SK-N-SH (cell line): Measurements from ENCODE around the gene DELE1. TPM values are rescaled to one million over a fixed set of nuclear protein-coding genes. Genes with fewer than 3 reads are reported as not detected.

ENCODE experiments used
- CTCF ChIA-PET: fragments of 300-600, 350-600 bp; formaldehyde crosslinking; extraction: SDS; loops from one replicate; lab custom pipeline; 2021; lab: Yijun Ruan, JAX
- POLR2A ChIA-PET: fragments of 350-600 bp; sonication (Branson Sonifier 250); formaldehyde crosslinking; extraction: SDS; loops from one replicate; lab custom pipeline; 2020; ENCODE audit warnings: antibody characterized with exemption, inconsistent platforms; lab: Yijun Ruan, JAX
- DNase-seq: peaks from one replicate; pipeline ENCODE4 v3.0.0; 2012
- H2AFZ ChIP-seq: fragments of 200-600 bp; sonication (generic); 2 replicates; pipeline ENCODE4 v1.8.1; 2016; ENCODE audit warnings: antibody characterized with exemption, mild to moderate bottlenecking, low read depth
- H3F3A ChIP-seq: fragments of 200-600 bp; sonication (generic); replicated peaks from 2 replicates; pipeline ENCODE3; 2016; ENCODE audit warnings: antibody characterized with exemption, mild to moderate bottlenecking; ENCODE audit not compliant: insufficient read depth
- H3K27ac ChIP-seq, 2 experiments: fragments of 200-500 bp in 1 of 2; fragments of 200-600 bp in 1 of 2; sonication (Bioruptor generic) in 1 of 2; sonication (generic), shearing (Covaris generic) in 1 of 2; 2 replicates each; pipeline versions ENCODE4 v1.5.1 to v1.6.1; 2014 to 2016; ENCODE audit warnings: low read depth in 2 of 2, inconsistent platforms in 1 of 2, low read length in 1 of 2, mild to moderate bottlenecking in 1 of 2, mixed read lengths in 1 of 2
- H3K27me3 ChIP-seq: fragments of 200-600 bp; sonication (generic), shearing (Covaris generic); 2 replicates; pipeline ENCODE4 v1.6.1; 2016; ENCODE audit warnings: mixed run types; ENCODE audit not compliant: insufficient read depth
- H3K36me3 ChIP-seq, 2 experiments: fragments of 200-500 bp in 1 of 2; fragments of 200-600 bp in 1 of 2; sonication (Bioruptor generic) in 1 of 2; sonication (generic) in 1 of 2; replicated peaks in 1 of 2; 2 replicates each; pipeline versions ENCODE3 to v1.5.1; 2014 to 2016; ENCODE audit warnings: low read length in 1 of 2, mild to moderate bottlenecking in 1 of 2; ENCODE audit not compliant: insufficient read depth in 2 of 2, control insufficient read depth in 1 of 2
- H3K4me1 ChIP-seq, 2 experiments: fragments of 200-500 bp in 1 of 2; fragments of 200-600 bp in 1 of 2; sonication (Bioruptor generic) in 1 of 2; sonication (generic), shearing (Covaris generic) in 1 of 2; 2 replicates each; pipeline versions ENCODE4 v1.5.1 to v1.6.1; 2014 to 2016; ENCODE audit warnings: low read depth in 1 of 2, low read length in 1 of 2, mixed run types in 1 of 2; ENCODE audit not compliant: insufficient read depth in 2 of 2, control insufficient read depth in 1 of 2
- H3K4me2 ChIP-seq: fragments of 200-600 bp; sonication (generic), shearing (Covaris generic); 2 replicates; pipeline ENCODE4 v1.6.1; 2017; ENCODE audit warnings: mixed run types
- H3K4me3 ChIP-seq, 2 experiments: fragments of 200-500 bp in 1 of 2; fragments of 200-600 bp in 1 of 2; sonication (Bioruptor generic) in 1 of 2; sonication (generic), shearing (Covaris generic) in 1 of 2; 2 replicates each; pipeline versions ENCODE4 v1.5.1 to v1.8.1; 2014 to 2016; ENCODE audit warnings: low read depth in 2 of 2, inconsistent platforms in 1 of 2, low read length in 1 of 2, mild to moderate bottlenecking in 1 of 2, mixed read lengths in 1 of 2, moderate library complexity in 1 of 2
- H3K79me2 ChIP-seq: fragments of 200-600 bp; sonication (generic); 2 replicates; pipeline ENCODE4 v1.8.1; 2017; ENCODE audit warnings: mild to moderate bottlenecking; ENCODE audit not compliant: insufficient read depth
- H3K9ac ChIP-seq: fragments of 200-600 bp; sonication (generic); 2 replicates; pipeline ENCODE4 v1.6.1; 2017; ENCODE audit warnings: mixed run types
- H3K9me2 ChIP-seq: fragments of 200-600 bp; sonication (generic); 2 replicates; pipeline ENCODE4 v1.6.1; 2017; ENCODE audit warnings: mixed run types
- H3K9me3 ChIP-seq: fragments of 200-600 bp; sonication (generic); 2 replicates; pipeline ENCODE4 v1.6.1; 2017; ENCODE audit warnings: mixed run types, mild to moderate bottlenecking, moderate library complexity
- H4K20me1 ChIP-seq: fragments of 200-600 bp; sonication (generic); 2 replicates; pipeline ENCODE4 v1.6.1; 2017; ENCODE audit warnings: mild to moderate bottlenecking, mixed run types; ENCODE audit not compliant: insufficient read depth
- ELF1 ChIP-seq: IDR thresholded peaks from 2 replicates; pipeline ENCODE4 v1.4.0; 2012
- EP300 ChIP-seq, 2 experiments: IDR thresholded peaks; 2 replicates each; pipeline versions ENCODE4 v1.4.0 to v1.6.1; 2012; ENCODE audit warnings: borderline replicate concordance in 1 of 2, low read depth in 1 of 2, low read length in 1 of 2
- EZH2phosphoT487 ChIP-seq: fragments of 200-600 bp; sonication (generic); IDR thresholded peaks from 2 replicates; pipeline ENCODE4 v1.6.1; 2017; ENCODE audit warnings: low read depth, mixed run types, mild to moderate bottlenecking, antibody characterized with exemption, moderate library complexity, borderline replicate concordance
- FOSL2 ChIP-seq: IDR thresholded peaks from 2 replicates; pipeline ENCODE4 v1.4.0; 2012; ENCODE audit warnings: low read depth, mild to moderate bottlenecking, moderate library complexity, borderline replicate concordance
- FOXJ3 ChIP-seq: sonication (generic); formaldehyde crosslinking; IDR thresholded peaks from 2 replicates; pipeline ENCODE4 v1.5.1; 2020; ENCODE audit warnings: mild to moderate bottlenecking, missing genetic modification reagents
- NFIC ChIP-seq: IDR thresholded peaks from 2 replicates; pipeline ENCODE4 v1.4.0; 2012; ENCODE audit warnings: borderline replicate concordance
- NRF1 ChIP-seq: IDR thresholded peaks from 2 replicates; pipeline ENCODE4 v1.6.1; 2012; ENCODE audit warnings: low read depth, mild to moderate bottlenecking, low read length
- RFX5 ChIP-seq: IDR thresholded peaks from 2 replicates; pipeline ENCODE4 v1.6.1; 2012; ENCODE audit warnings: mild to moderate bottlenecking, improper control_type of control experiment, low read length
- RXRA ChIP-seq: IDR thresholded peaks from 2 replicates; pipeline ENCODE4 v1.4.0; 2012; ENCODE audit warnings: low read depth, mild to moderate bottlenecking, borderline replicate concordance
- SIN3A ChIP-seq: IDR thresholded peaks from 2 replicates; pipeline ENCODE4 v1.6.1; 2012; ENCODE audit warnings: low read depth, mild to moderate bottlenecking, low read length, moderate library complexity, borderline replicate concordance
- TCF12 ChIP-seq: IDR thresholded peaks from 2 replicates; pipeline ENCODE4 v1.4.0; 2012
- WGBS: methylation state at CpG from one replicate; pipeline ENCODE4 v1.1.6; 2017; ENCODE audit warnings: low lambda C conversion rate; 5-methylcytosine and 5-hydroxymethylcytosine counted together
- polyA plus RNA-seq, 3 experiments: library from polyadenylated mRNA; depleted of rRNA; stranded (reverse); fragments of >200 nt; gene quantifications; 2 replicates each; pipeline ENCODE4 v1.2.3, GENCODE V29; 2012
- TF ChIP-seq, protein P1 (sequence below): fragments of 200-600 bp; sonication (generic); IDR thresholded peaks from 2 replicates; pipeline ENCODE4 v1.6.1; 2017; ENCODE audit warnings: antibody characterized with exemption, mild to moderate bottlenecking, moderate library complexity
- TF ChIP-seq, protein P2 (sequence below): IDR thresholded peaks from 2 replicates; pipeline ENCODE4 v1.6.1; 2012; ENCODE audit warnings: mild to moderate bottlenecking, low read depth, low read length, moderate library complexity

DELE1 gene
- polyA plus RNA-seq, 1 of the 3 experiments (the other 2 are of a cell fraction) = 60.3 TPM

DNA sequence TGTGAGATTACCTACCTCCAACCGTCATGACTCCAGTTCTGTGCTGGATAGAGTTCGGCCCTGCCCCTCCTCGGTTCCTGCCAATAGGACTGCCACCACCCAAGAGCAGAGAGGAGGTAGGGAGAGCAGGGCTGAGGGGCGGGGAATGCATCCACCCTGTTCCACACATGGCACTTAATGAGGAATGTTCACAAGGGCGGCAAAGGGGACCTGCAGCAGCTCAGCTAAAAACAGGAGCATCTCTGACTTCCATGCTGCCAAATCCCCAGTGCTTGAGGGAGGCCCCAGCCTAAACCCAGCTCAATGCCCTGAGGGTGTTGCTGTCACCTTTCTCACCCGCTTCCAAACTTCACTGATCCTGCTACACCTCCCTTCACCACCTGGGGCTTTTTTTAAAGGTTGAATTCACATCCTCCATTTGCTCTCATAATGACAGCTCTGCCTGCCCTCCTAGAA, 7.8 kb upstream of the DELE1 start:
- Histone ChIP-seq H3K9ac (no peak overlapping the region), H3K27ac (no peak overlapping the region), H3K36me3 (no peaks in the 10 kb centered on the region)
- WGBS = 68% methylated on average over 6 of the region's 6 CpGs
- TF ChIP-seq RXRA = no peak
- TF ChIP-seq NFIC = no peak
- no peak for TF ChIP-seq FOSL2
- TF ChIP-seq EP300 (IDR thresholded peaks at IDR 0.05; ENCODE audit: borderline replicate concordance in 1 of 2, low read depth in 1 of 2, low read length in 1 of 2) = no peak
- TF ChIP-seq, all 33 proteins: peak for 0
- H3K79me2 ChIP-seq = no peaks in the 10 kb centered on the region
- no peaks in the 10 kb centered on the region for H3K9me3 ChIP-seq
- no peak overlapping the region for H3K4me3 ChIP-seq
- no peaks in the 10 kb centered on the region for H3K9me2 ChIP-seq
- no peaks in the 10 kb centered on the region; the same call in 1 of the 2 replicates for H3K27me3 ChIP-seq
- H3K4me2 ChIP-seq = no peak overlapping the region
- DNase-seq = no peak
- ChIA-PET POLR2A (interaction anchor here (0.8 to 1.3 kb wide), 2 partner anchors 8 to 45 kb away, joined by 4 read pairs; partner anchors contain the start of gene DELE1), CTCF (interaction anchor here (0.9 to 8.8 kb wide), 14 partner anchors 8 to 352 kb away, joined by 3 to 78 read pairs (median 7); partner anchors contain the start of genes DELE1, PCDH1 and PCDH12)
- no peaks in the 10 kb centered on the region for H4K20me1 ChIP-seq
- no peaks in the 10 kb centered on the region for H3F3A ChIP-seq
- H2AFZ ChIP-seq = no peak overlapping the region
- H3K4me1 ChIP-seq = no peaks in the 10 kb centered on the region; a peak in 1 of 4 replicates

DNA sequence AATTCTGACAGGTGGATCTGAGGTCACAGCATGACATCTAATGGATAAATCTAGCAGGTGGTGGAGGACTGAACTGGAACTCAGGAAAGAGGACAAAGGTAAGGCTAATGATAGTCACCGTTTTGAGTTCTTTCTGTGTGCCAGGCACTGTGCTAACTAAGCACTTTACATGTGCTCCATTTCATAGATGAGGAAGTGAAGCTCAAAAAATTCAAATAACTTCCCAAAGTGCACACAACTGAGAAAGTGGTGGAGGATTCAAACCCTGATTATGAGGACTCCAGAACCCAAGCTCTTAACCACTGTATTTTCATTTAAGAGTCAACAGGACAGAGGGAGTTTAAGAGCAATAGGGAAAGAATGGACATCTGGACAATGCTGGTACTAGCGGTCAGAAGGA, 7.1 kb upstream of the DELE1 start:
- ChIA-PET POLR2A (interaction anchor here (1.3 kb wide), 1 partner anchor 45 kb away, joined by 4 read pairs; no protein-coding TSS in a partner anchor), CTCF (interaction anchor here (0.9 to 8.8 kb wide), 11 partner anchors 13 to 352 kb away, joined by 3 to 78 read pairs (median 6); partner anchors contain the start of genes PCDH1 and PCDH12)
- H3K79me2 ChIP-seq = no peaks in the 10 kb centered on the region
- no peak overlapping the region for H3K27ac ChIP-seq
- H3K4me1 ChIP-seq = no peaks in the 10 kb centered on the region; a peak in 1 of 4 replicates
- no peak overlapping the region for H3K4me2 ChIP-seq
- TF ChIP-seq TCF12 (no peak), ELF1 (no peak), RFX5 (no peak), FOXJ3 (no peak), SIN3A (no peak), EZH2phosphoT487 (no peak), NFIC (no peak), NRF1 (no peak)
- TF ChIP-seq, protein P1, sequence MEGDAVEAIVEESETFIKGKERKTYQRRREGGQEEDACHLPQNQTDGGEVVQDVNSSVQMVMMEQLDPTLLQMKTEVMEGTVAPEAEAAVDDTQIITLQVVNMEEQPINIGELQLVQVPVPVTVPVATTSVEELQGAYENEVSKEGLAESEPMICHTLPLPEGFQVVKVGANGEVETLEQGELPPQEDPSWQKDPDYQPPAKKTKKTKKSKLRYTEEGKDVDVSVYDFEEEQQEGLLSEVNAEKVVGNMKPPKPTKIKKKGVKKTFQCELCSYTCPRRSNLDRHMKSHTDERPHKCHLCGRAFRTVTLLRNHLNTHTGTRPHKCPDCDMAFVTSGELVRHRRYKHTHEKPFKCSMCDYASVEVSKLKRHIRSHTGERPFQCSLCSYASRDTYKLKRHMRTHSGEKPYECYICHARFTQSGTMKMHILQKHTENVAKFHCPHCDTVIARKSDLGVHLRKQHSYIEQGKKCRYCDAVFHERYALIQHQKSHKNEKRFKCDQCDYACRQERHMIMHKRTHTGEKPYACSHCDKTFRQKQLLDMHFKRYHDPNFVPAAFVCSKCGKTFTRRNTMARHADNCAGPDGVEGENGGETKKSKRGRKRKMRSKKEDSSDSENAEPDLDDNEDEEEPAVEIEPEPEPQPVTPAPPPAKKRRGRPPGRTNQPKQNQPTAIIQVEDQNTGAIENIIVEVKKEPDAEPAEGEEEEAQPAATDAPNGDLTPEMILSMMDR = no peak
- TF ChIP-seq, protein P2, sequence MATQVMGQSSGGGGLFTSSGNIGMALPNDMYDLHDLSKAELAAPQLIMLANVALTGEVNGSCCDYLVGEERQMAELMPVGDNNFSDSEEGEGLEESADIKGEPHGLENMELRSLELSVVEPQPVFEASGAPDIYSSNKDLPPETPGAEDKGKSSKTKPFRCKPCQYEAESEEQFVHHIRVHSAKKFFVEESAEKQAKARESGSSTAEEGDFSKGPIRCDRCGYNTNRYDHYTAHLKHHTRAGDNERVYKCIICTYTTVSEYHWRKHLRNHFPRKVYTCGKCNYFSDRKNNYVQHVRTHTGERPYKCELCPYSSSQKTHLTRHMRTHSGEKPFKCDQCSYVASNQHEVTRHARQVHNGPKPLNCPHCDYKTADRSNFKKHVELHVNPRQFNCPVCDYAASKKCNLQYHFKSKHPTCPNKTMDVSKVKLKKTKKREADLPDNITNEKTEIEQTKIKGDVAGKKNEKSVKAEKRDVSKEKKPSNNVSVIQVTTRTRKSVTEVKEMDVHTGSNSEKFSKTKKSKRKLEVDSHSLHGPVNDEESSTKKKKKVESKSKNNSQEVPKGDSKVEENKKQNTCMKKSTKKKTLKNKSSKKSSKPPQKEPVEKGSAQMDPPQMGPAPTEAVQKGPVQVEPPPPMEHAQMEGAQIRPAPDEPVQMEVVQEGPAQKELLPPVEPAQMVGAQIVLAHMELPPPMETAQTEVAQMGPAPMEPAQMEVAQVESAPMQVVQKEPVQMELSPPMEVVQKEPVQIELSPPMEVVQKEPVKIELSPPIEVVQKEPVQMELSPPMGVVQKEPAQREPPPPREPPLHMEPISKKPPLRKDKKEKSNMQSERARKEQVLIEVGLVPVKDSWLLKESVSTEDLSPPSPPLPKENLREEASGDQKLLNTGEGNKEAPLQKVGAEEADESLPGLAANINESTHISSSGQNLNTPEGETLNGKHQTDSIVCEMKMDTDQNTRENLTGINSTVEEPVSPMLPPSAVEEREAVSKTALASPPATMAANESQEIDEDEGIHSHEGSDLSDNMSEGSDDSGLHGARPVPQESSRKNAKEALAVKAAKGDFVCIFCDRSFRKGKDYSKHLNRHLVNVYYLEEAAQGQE = no peak
- no peaks in the 10 kb centered on the region for H3F3A ChIP-seq
- H3K9me3 ChIP-seq = no peaks in the 10 kb centered on the region
- H3K36me3 ChIP-seq = peaks cover 0 to under 1% of the 10 kb centered on the region in 2 experiments
- no peak overlapping the region for H3K9ac ChIP-seq
- no peak overlapping the region for H3K4me3 ChIP-seq
- H3K9me2 ChIP-seq = no peaks in the 10 kb centered on the region
- no peaks in the 10 kb centered on the region; the same call in 1 of the 2 replicates for H3K27me3 ChIP-seq
- no peak for DNase-seq
- WGBS = 46% methylated on average over 2 of the region's 2 CpGs
- H4K20me1 ChIP-seq = no peaks in the 10 kb centered on the region
- H2AFZ ChIP-seq = no peak overlapping the region
